Measurements from ENCODE around the gene GADL1. TPM values are rescaled to one million over a fixed set of nuclear protein-coding genes. Genes with fewer than 3 reads are reported as not detected.

Gene GADL1
- total RNA-seq: 0.32 TPM in 1 of 2 replicates, not detected in the other

GRCh38 chr3:30894521-30895251 is at the start of gene GADL1:
Gene GADL1 (minus strand): TSS chr3:30894661. CDS start chr3:30894614, 47 bp downstream.

Data from epithelial cell of umbilical artery (primary cell).